HS-27A (cell line): ENCODE results near the gene CEP41.
"Not testable (repeated sequence)": the region's sequence is repeated elsewhere in the genome, so short reads cannot be mapped to it uniquely, and the experiment has no call there.

Source experiments
- DNase-seq: peaks from one replicate; pipeline ENCODE4 v3.0.0-alpha.2; 2012; ENCODE audit warnings: low read depth, missing footprints

Gene CEP41

GRCh38 chr7:130461272-130461671 is 20.5 kb upstream of the CEP41 start:
- no peak for DNase-seq

DNA sequence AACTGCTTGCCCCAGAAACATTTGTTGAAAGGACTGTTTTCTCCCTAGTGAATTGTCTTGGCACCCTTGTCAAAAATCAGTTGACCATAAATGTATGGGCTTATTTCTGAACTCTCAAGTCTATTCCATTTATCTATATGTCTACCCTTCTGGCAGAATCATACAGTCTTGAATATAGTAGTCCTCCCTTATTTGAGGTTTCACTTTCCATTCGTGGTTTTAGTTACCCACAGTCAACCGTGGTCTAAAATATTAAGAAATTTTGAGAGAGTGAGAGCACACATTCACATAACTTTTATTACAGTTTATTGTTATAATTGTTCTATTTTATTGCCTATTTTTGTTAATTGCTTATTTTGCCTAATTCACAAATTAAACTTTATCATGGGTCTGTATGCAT is 17.4 kb upstream of the CEP41 start:
- no peak for DNase-seq

DNA sequence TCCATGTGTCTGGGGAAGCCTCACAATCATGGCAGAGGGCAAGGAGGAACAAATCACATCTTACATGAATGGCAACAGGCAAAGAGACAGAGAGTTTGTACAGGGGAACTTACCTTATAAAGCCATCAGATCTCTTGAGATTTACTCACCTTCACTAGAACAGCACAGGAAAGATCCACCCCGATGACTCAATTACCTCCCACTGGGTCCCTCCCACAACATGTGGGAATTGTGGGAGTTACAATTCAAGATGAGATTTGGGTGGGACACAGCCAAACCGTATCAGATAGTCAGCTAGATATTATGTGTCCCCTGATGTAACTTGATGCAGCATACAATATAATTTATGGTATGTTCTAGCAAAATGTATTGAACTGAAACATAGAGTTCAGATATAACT is 14.1 kb upstream of the CEP41 start:
- DNase-seq = no peak

- DNase-seq = no peak
Measured at GRCh38 chr7:130452951-130453350, 12.1 kb upstream of the CEP41 start.

- DNase-seq = not testable (repeated sequence)
Measured at GRCh38 chr7:130451344-130451743, 10.5 kb upstream of the CEP41 start.

DNA sequence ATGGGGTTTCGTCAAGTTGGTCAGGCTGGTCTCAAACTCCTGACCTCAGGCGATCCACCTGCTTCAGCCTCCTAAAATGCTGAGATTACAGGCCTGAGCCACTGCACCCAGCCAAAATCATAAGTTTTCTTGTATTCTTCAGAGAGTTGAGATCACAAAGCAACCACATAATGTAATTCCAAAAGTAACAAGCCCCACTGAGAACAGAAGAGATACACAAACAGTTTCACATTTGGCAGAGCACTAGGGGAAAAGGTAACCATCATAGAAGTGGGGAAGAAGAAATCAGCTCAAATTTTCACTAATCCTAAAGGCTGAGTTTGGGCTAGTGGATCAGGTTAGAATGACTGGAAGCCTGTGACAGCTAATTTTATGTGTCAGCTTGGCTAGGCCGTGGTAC is 5.4 kb upstream of the CEP41 start:
- no peak for DNase-seq

DNA sequence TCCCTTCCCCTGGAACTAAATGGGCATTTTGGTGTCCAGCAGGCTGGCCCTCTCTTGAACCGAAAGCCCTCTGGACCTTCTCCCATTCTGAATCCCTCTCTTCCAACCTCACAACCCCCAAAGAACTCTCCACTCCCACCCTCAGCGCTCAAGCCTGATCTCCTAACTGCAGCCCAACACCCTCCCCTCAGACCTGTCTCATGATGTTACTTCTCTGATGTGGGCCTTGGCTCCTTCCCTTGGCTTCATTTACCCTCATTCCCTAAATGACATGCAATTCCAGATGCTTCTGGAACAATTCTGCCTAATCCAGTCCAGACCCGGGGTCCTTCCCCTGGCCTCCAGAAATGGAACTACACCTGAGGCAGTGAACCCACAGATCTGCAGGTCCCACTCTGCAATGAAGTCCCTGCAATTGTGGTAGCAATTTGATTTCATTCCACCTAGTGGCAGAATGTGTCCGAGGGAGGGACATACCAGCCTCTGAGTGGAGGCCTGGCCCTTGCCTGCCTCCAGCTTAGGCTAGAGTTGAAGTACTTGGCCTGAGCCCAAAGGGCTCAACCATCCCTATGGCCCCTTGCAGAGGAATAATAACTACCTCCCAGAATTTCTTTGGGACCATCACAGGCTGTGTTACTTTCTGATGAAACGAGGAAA is 4.1 kb upstream of the CEP41 start:
- no peak for DNase-seq

GRCh38 chr7:130444234-130444633 is 3.4 kb upstream of the CEP41 start:
- DNase-seq = no peak

GRCh38 chr7:130442601-130443000 is 1.8 kb upstream of the CEP41 start:
- DNase-seq = no peak

DNA sequence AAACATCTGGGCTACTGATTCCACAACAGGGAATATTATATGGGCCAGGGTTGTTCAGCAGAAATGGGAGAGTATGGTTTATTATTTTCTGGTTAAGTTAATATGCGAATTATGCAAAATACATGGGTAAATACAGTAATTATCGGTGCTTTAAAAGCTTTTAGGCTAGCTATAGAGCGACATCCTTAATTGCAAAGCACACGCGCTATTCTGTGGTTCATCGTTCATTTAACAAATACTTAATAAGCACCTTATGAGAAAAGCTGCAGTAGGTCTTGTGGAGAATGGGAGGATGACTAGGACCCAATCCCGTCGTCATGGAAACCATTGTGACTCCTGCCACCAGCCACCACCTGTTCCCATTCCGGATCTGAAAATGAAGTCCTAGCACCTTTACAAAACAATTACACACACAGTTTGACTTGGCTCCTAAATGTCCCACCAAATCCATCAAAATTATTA is 623 bp upstream of the CEP41 start:
- no peak for DNase-seq

GRCh38 chr7:130436253-130436652 is 4.6 kb downstream of the CEP41 start:
- no peak for DNase-seq

DNA sequence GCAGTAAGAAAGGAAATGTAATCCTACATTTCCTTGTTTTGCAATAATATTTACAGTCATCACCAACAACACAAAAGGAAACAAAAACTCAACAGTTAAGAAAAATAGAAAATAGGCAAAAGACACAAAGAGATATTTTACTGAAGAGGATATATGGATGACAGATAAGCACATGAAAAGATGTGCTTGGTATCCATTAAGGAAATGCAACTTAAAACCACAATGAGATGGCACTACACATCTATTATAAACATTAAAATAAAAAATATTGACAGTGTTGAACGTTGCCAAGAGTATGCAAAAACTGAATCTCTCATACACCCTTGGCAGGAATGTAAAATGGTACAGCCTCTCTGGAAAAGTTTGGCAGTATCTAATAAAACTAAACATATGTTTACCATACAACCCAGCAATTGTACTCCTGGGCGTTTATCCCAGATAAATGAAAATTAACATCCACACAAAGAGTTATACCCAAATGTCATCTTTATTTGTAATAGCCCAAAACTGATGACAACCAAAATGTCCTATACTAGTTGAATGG is 5.4 kb downstream of the CEP41 start:
- no peak for DNase-seq

- DNase-seq = no peak
Measured at GRCh38 chr7:130433301-130433700, 7.5 kb downstream of the CEP41 start.

DNA sequence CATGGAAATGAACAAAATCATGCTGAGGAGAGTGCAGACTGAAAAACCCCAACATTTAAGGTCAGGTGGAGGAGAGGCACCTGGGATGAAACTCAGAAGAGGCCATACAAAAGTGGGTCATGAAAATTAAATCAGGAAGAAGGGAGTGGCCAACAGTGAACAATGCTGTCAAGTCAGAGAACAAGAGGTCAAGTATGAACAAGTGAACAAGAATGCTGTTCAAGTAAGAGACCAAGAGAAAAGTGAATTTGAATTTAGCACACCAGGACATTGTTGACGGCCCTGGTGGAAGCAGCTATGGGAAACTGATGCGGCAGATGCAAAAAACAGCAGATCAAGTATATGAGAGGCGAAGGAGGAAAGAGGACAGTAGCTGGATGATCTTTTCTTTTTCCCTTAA is 7.9 kb downstream of the CEP41 start:
- no peak for DNase-seq

DNA sequence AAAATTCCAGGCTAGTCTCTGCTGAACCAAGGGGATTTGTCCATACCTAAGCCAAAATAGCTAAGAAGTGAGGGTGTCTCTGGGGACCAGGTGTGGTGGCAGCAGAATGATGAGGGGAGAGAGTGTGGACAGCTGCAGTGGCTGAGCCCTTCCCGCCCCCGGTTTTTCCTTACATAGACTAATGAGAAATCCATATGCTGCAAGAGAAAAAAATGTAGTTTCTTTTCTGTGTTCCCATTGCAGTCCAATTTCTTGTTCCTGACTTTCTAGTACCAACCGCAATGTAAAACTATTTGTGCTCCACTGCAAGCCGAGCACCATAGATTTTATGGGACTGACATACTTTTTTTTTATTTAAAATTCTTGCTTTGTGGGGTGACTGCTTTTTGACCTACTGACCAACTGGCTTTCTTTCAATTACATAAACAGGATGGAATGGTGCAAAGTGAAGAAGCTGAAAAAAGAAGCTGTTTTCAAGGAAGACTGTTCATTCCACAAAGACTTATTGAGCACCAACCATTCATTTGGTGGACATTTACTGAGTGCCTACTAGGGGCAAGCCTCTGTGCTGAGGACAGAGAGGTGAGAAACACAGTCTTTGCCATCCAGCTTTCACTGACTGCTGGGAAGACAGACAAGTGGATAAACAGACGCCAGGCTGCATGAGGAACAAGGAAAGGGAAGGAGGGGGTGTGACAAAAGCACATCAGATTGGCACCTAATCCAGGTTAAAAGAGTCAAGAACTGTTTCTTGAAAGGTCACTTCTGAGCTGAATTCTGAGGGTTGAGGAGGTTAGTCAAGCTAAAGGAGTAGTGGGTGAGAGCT is 9.8 kb downstream of the CEP41 start:
- DNase-seq = no peak

DNA sequence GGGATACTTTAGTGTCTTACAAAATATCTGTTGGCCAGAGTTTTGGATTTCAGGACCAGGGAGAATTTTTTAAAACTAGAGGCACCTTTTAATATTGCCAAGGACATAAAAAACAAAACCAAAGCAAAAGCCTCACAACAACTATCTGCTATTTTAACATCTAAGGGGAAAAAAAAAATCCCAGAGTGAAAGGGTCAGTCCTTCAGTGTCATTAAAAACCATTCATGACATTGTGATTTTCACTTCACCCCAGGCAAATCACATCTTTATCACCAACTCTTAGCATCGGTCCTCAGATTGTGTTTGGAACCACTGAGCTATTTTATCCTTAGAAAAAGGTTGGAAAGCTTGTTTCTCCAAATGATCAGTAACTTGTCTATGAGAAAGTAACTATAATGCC is 10.7 kb downstream of the CEP41 start:
- DNase-seq = no peak

DNA sequence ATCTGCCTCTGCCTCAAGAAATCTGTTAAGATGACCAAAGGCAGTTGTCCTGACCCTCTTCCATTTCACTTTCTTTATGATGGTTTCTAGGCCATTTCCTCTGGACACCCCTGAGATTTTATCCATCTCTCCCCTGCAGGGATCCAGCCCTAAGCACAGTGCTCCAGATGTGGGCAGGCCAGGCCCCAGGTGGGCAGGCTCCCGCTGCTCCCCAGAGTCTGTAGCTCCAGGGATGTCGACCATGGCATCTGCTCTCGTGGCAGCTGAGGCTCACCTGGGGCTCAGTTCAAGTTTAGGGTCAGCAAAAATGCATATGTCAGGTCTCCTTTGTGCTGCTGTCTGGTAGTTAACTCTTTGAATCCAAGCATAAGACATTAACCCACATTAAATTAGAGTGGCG is 11.8 kb downstream of the CEP41 start:
- DNase-seq = no peak

DNA sequence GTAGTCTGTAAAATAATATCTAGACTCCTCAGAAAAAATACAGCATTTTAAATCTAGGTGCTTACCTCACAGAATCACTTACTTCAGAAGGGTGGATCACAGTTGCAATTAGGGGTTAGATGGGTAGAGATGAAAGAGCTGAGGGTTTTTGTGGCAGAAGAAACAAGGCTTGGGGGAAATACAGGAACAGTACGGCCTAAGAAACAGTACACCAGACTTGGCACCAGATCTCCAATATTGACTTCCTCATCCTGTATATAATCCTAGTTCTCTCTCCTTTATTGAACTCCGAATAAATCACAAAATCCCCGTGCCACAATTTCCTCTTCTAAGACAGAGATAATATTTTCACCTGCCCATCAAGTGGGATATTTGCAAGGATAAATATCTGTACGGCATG is 14.3 kb downstream of the CEP41 start:
- no peak for DNase-seq

DNA sequence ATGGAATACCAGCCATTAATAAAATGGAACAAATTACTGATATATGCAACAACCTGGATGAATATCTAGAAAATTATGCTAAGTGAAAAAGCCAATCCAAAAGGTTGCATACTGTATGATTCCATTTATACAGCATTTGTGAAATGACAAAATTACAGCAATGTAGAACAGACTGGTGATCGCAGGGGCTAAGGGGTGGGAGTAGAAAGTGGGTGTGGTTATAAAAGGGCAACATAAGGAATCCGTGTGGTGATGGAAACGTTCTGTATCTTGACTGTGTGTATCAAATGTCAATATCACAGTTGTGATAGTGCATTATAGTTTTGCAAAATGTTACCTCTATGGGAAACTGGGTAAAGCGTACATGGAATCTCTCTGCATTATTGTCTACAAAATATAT is 15.0 kb downstream of the CEP41 start:
- no peak for DNase-seq

- DNase-seq = no peak
Measured at GRCh38 chr7:130423501-130424037, 17.2 kb downstream of the CEP41 start.

- no peak for DNase-seq
Measured at GRCh38 chr7:130421684-130422083, 19.1 kb downstream of the CEP41 start.

- DNase-seq = no peak
Measured at GRCh38 chr7:130420943-130421578, 19.8 kb downstream of the CEP41 start.

DNA sequence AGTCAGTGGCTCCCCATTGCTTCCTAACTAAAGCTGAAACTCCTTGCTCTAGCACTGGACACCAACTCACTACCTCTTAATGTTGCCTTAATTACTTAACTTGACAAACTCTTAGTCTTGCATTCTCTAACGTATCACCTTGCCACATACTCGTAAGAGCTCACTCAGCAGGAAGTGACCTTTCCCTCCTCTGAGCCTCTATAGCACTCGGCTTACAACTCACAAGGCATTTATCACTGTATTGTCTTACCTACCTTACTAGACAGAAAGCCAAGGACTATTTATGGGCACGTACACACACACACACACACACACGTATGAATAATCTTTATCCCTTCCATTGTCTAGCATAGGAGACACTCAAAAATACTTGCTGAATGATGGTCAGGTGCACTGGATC is 21.2 kb downstream of the CEP41 start:
- DNase-seq = no peak
